ENCODE results near the gene RCSD1.

Gene RCSD1

GRCh38 chr1:167669209-167670124 is 39.4 kb downstream of the RCSD1 start:
- DNase-seq (ENCODE audit: extremely low spot score), result no peak
- CTCF ChIA-PET, result interaction anchor here (1.2 to 5.6 kb wide), 8 partner anchors 11 to 130 kb away, joined by 3 to 32 read pairs (median 4); partner anchors contain the start of gene CREG1
- POLR2A ChIA-PET, result interaction anchor here (0.6 kb wide), 1 partner anchor 527 kb away, joined by 3 read pairs; no protein-coding TSS in a partner anchor
- TF ChIP-seq CTCF (IDR thresholded peaks at IDR 0.05; ENCODE audit: control extremely low read depth, extremely low read depth, low read depth, missing control alignments), result no peak

GRCh38 chr1:167670563-167670962 is 40.5 kb downstream of the RCSD1 start:
- POLR2A ChIA-PET, result no interaction called here
- CTCF ChIA-PET, result interaction anchor here (0.8 to 1.8 kb wide), 3 partner anchors 10 to 70 kb away, joined by 3 to 4 read pairs (median 4); no protein-coding TSS in a partner anchor
- TF ChIP-seq CTCF (IDR thresholded peaks at IDR 0.05; ENCODE audit: control extremely low read depth, extremely low read depth, low read depth, missing control alignments), result no peak
- DNase-seq (ENCODE audit: extremely low spot score), result no peak

GRCh38 chr1:167671727-167672511 is 41.9 kb downstream of the RCSD1 start:
- no peak for DNase-seq (ENCODE audit: extremely low spot score)
- no peak for TF ChIP-seq CTCF (IDR thresholded peaks at IDR 0.05; ENCODE audit: control extremely low read depth, extremely low read depth, low read depth, missing control alignments)
- CTCF ChIA-PET, result interaction anchor here (0.9 to 3.4 kb wide), 5 partner anchors 12 to 71 kb away, joined by 3 to 20 read pairs (median 6); no protein-coding TSS in a partner anchor
- POLR2A ChIA-PET, result interaction anchor here (0.5 kb wide), 1 partner anchor 43 kb away, joined by 4 read pairs; no protein-coding TSS in a partner anchor

GRCh38 chr1:167672831-167673230 is 42.8 kb downstream of the RCSD1 start:
- ChIA-PET CTCF (interaction anchor here (1.0 to 3.4 kb wide), 7 partner anchors 9 to 72 kb away, joined by 3 to 20 read pairs (median 6); no protein-coding TSS in a partner anchor), POLR2A (no interaction called here)
- DNase-seq (ENCODE audit: extremely low spot score), result no peak
- TF ChIP-seq CTCF (IDR thresholded peaks at IDR 0.05; ENCODE audit: control extremely low read depth, extremely low read depth, low read depth, missing control alignments), result no peak

GRCh38 chr1:167673265-167673664 is 43.2 kb downstream of the RCSD1 start:
- no peak for DNase-seq (ENCODE audit: extremely low spot score)
- POLR2A ChIA-PET, result no interaction called here
- TF ChIP-seq CTCF (IDR thresholded peaks at IDR 0.05; ENCODE audit: control extremely low read depth, extremely low read depth, low read depth, missing control alignments), result no peak
- CTCF ChIA-PET, result interaction anchor here (1.0 to 3.4 kb wide), 8 partner anchors 9 to 72 kb away, joined by 3 to 20 read pairs (median 6); no protein-coding TSS in a partner anchor

DNA sequence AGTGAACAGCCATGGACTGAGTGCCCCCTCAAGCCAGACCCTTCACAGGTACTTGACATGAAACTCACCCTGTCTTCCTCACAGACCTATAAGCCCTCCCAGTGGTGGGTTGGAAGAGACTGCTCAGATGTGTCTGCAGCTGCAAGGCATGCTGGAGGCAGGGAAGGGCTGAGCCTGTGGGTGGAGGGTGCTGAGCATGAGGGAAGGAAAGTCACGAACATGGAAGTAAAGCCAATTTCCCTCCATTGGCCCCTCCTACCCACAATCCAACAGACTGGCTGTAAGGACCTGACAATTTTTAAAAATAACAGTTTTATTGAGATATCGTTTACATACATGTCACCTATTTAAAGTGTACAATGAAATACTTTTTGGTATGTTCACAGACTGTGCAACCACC is 44.1 kb downstream of the RCSD1 start:
- ChIA-PET CTCF (interaction anchor here (1.5 to 3.4 kb wide), 6 partner anchors 8 to 73 kb away, joined by 3 to 20 read pairs (median 8); no protein-coding TSS in a partner anchor), POLR2A (no interaction called here)
- DNase-seq (ENCODE audit: extremely low spot score), result no peak
- TF ChIP-seq CTCF (IDR thresholded peaks at IDR 0.05; ENCODE audit: control extremely low read depth, extremely low read depth, low read depth, missing control alignments), result no peak

All from GM10248 (cell line).